Sigmoid colon (tissue), 4 donors: ENCODE results near the gene TRAPPC12.

Experiments
- EP300 ChIP-seq, 4 donors: sonication (generic); formaldehyde crosslinking; IDR thresholded peaks; one replicate each; pipeline ENCODE4 v1.6.1; 2017; ENCODE audit warnings: antibody characterized with exemption in 4 of 4
- POLR2AphosphoS5 ChIP-seq, 4 donors: sonication (generic); formaldehyde crosslinking; IDR thresholded peaks; one replicate each; pipeline ENCODE4 v1.6.1; 2017; ENCODE audit warnings: antibody characterized with exemption in 4 of 4

- TF ChIP-seq POLR2AphosphoS5 (IDR thresholded peaks at IDR 0.05) = no peak
- no peak for TF ChIP-seq EP300 (IDR thresholded peaks at IDR 0.05)
Measured at GRCh38 chr2:3466966-3467365, 87.5 kb downstream of the TRAPPC12 start.
